Keratinocyte (primary cell): ENCODE results near the gene NUP133.

Experiments used
- CTCF ChIP-seq, 3 experiments: IDR thresholded peaks in 1 of 3; conservative IDR thresholded peaks in 1 of 3; optimal IDR thresholded peaks in 1 of 3; 2 replicates in 2 of 3; 3 replicates in 1 of 3; pipeline versions ENCODE3 to v1.5.1; 2011; ENCODE audit warnings: low read length in 3 of 3, mild to moderate bottlenecking in 3 of 3, moderate library complexity in 2 of 3, control low read depth in 1 of 3, inconsistent platforms in 1 of 3; ENCODE audit not compliant: insufficient read depth in 2 of 3; ENCODE audit errors: extremely low read depth in 1 of 3
- EZH2 ChIP-seq: IDR thresholded peaks from one replicate; pipeline ENCODE4 v1.6.1; 2012; ENCODE audit warnings: inconsistent platforms, mild to moderate bottlenecking, low read length, moderate library complexity

GRCh38 chr1:229410692-229411433 is 97.3 kb downstream of the NUP133 start:
- peak in 1 of 3 experiments; percentile 8 for TF ChIP-seq CTCF (optimal IDR thresholded peaks at IDR 0.05 in 1 of 3, IDR thresholded peaks at IDR 0.05 in 1 of 3, conservative IDR thresholded peaks at IDR 0.05 in 1 of 3; ENCODE audit: extremely low read depth in 1 of 3, insufficient read depth in 2 of 3, low read length in 3 of 3)
- no peak for TF ChIP-seq EZH2
